HepG2 (cell line): Measurements from ENCODE around the gene RNF40. TPM values are rescaled to one million over a fixed set of nuclear protein-coding genes. Genes with fewer than 3 reads are reported as not detected.
A peak's percentile ranks its signal among the peaks of the same experiment; 100 is the strongest.

Experiments used
- ATAC-seq: fragments of 200-7000 bp; cut with Tn5 transposase; 3 replicates; pipeline ENCODE4 v1.9.1; 2020; ENCODE audit warnings: mild to moderate bottlenecking, moderate library complexity
- BruUV-seq: library from RNA; stranded (reverse); fragments of 400-500 nt; replicated peaks from 2 replicates; lab custom pipeline; 2021; lab: Mats Ljungman, UMichigan
- CTCF ChIA-PET: fragments of 300-600 bp; formaldehyde crosslinking; extraction: SDS; loops from one replicate; lab custom pipeline; 2021; ENCODE audit warnings: low total read pairs, inconsistent platforms, low intra/inter-chr PET ratio; lab: Yijun Ruan, JAX
- POLR2A ChIA-PET: fragments of 350-600 bp; sonication (Branson Sonifier 250); formaldehyde crosslinking; loops from one replicate; lab custom pipeline; 2020; ENCODE audit warnings: antibody characterized with exemption, inconsistent platforms; lab: Yijun Ruan, JAX
- DNase-seq: peaks from one replicate; pipeline ENCODE4 v3.0.0-alpha.2; 2015; ENCODE audit warnings: low spot score
- FAIRE-seq: peaks from 3 replicates; lab custom pipeline; 2011; peaks lifted over from hg19 to GRCh38; lab: Jason Lieb, UNC
- H2AFZ ChIP-seq: one replicate; pipeline ENCODE4 v1.6.1; 2011; ENCODE audit warnings: low read length, inconsistent platforms
- H3K27ac ChIP-seq: fragments of 300-600 bp; 3 replicates; pipeline ENCODE4 v1.8.0; 2011; ENCODE audit warnings: mixed run types, mild to moderate bottlenecking, mixed read lengths, low read length, inconsistent platforms; ENCODE audit not compliant: insufficient read depth; ENCODE audit errors: extremely low read length
- H3K27me3 ChIP-seq, 2 experiments: fragments of 200-600 bp in 1 of 2; 2 replicates in 1 of 2; 3 replicates in 1 of 2; pipeline versions ENCODE4 v1.6.0 to v1.8.0; 2011; ENCODE audit warnings: low read length in 2 of 2, mild to moderate bottlenecking in 2 of 2, moderate library complexity in 2 of 2, inconsistent platforms in 1 of 2; ENCODE audit not compliant: insufficient read depth in 2 of 2, control insufficient read depth in 1 of 2
- H3K36me3 ChIP-seq, 2 experiments: fragments of 200-600 bp in 1 of 2; replicated peaks in 1 of 2; 2 replicates in 1 of 2; 3 replicates in 1 of 2; pipeline versions ENCODE4 v1.5.1 to v1.8.0; 2011; ENCODE audit warnings: low read length in 2 of 2, inconsistent platforms in 1 of 2; ENCODE audit not compliant: insufficient read depth in 2 of 2, control insufficient read depth in 1 of 2
- H3K4me1 ChIP-seq: 2 replicates; pipeline ENCODE4 v1.5.1; 2012; ENCODE audit warnings: low read length, inconsistent platforms; ENCODE audit not compliant: insufficient read depth
- H3K4me2 ChIP-seq: 2 replicates; pipeline ENCODE4 v1.6.0; 2011; ENCODE audit warnings: low read depth, low read length, inconsistent platforms
- H3K4me3 ChIP-seq, 3 experiments: fragments of 200-600 bp in 1 of 3; sonication (generic), shearing (Covaris generic) in 1 of 3; replicated peaks in 1 of 3; 2 replicates each; pipeline ENCODE4 v1.5.1; 2011 to 2016; ENCODE audit warnings: low read length in 3 of 3, inconsistent platforms in 2 of 3, low read depth in 2 of 3, mild to moderate bottlenecking in 2 of 3, control low read depth in 1 of 3, mixed read lengths in 1 of 3; ENCODE audit not compliant: insufficient read depth in 1 of 3
- H3K79me2 ChIP-seq: one replicate; pipeline ENCODE4 v1.6.1; 2011; ENCODE audit warnings: low read length, inconsistent platforms; ENCODE audit not compliant: insufficient read depth
- H3K9ac ChIP-seq: 2 replicates; pipeline ENCODE4 v1.6.0; 2011; ENCODE audit warnings: mild to moderate bottlenecking, low read depth, low read length, inconsistent platforms; ENCODE audit not compliant: insufficient read depth
- H3K9me3 ChIP-seq: 2 replicates; pipeline ENCODE4 v1.5.1; 2012; ENCODE audit warnings: mild to moderate bottlenecking, low read length
- H4K20me1 ChIP-seq: 2 replicates; pipeline ENCODE4 v1.6.0; 2011; ENCODE audit warnings: inconsistent platforms, mild to moderate bottlenecking, low read length, moderate library complexity; ENCODE audit not compliant: insufficient read depth
- AGO2 ChIP-seq: fragments of 200-400 bp; formaldehyde crosslinking; optimal IDR thresholded peaks from 2 replicates; pipeline ENCODE3; 2017; ENCODE audit warnings: mild to moderate bottlenecking, low read depth, low read length, moderate library complexity
- BORCS8-MEF2B ChIP-seq: sonication (generic); formaldehyde crosslinking; IDR thresholded peaks from 2 replicates; pipeline ENCODE4 v1.8.0; 2022; ENCODE audit warnings: mild to moderate bottlenecking, missing genetic modification reagents
- HDAC2 ChIP-seq: sonication (generic); formaldehyde crosslinking; IDR thresholded peaks from 2 replicates; pipeline ENCODE4 v1.4.0; 2020; ENCODE audit warnings: missing genetic modification reagents
- NFATC3 ChIP-seq: sonication (generic); formaldehyde crosslinking; IDR thresholded peaks from 2 replicates; pipeline ENCODE4 v1.5.1; 2020; ENCODE audit warnings: mild to moderate bottlenecking, missing genetic modification reagents
- RARA ChIP-seq: IDR thresholded peaks from 2 replicates; pipeline ENCODE4 v1.6.1; 2016; ENCODE audit warnings: missing genetic modification reagents, missing compliant biosample characterization
- RBM22 ChIP-seq: fragments of 200-400 bp; formaldehyde crosslinking; optimal IDR thresholded peaks from 2 replicates; pipeline ENCODE3; 2017; ENCODE audit warnings: mild to moderate bottlenecking, low read length, moderate library complexity
- RFX3 ChIP-seq: IDR thresholded peaks from 2 replicates; pipeline ENCODE4 v1.6.1; 2016; ENCODE audit warnings: missing biosample characterization, missing genetic modification reagents
- ZFP36L1 ChIP-seq: sonication (generic); formaldehyde crosslinking; IDR thresholded peaks from 2 replicates; pipeline ENCODE4 v1.8.0; 2022; ENCODE audit warnings: mild to moderate bottlenecking, missing genetic modification reagents, moderate library complexity
- ZFX ChIP-seq: sonication (generic); formaldehyde crosslinking; IDR thresholded peaks from 2 replicates; pipeline ENCODE4 v1.4.0; 2020; ENCODE audit warnings: mild to moderate bottlenecking, low read depth, missing genetic modification reagents, moderate library complexity
- ZNF33A ChIP-seq: sonication (generic); formaldehyde crosslinking; IDR thresholded peaks from 2 replicates; pipeline ENCODE4 v1.5.1; 2020; ENCODE audit warnings: missing genetic modification reagents, mild to moderate bottlenecking, moderate library complexity, borderline replicate concordance
- ZNF432 ChIP-seq: sonication (generic); formaldehyde crosslinking; IDR thresholded peaks from 2 replicates; pipeline ENCODE4 v1.5.0; 2020; ENCODE audit warnings: missing genetic modification reagents, mild to moderate bottlenecking, borderline replicate concordance
- ZNF572 ChIP-seq: sonication (generic); formaldehyde crosslinking; IDR thresholded peaks from 2 replicates; pipeline ENCODE4 v1.5.1; 2020; ENCODE audit warnings: mild to moderate bottlenecking, missing genetic modification reagents
- ZNF574 ChIP-seq: sonication (generic); formaldehyde crosslinking; IDR thresholded peaks from 2 replicates; pipeline ENCODE4 v1.4.0; 2020; ENCODE audit warnings: missing genetic modification reagents
- WGBS: methylation state at CpG from one replicate; pipeline ENCODE4 v1.1.6; 2017; ENCODE audit warnings: low lambda C conversion rate; 5-methylcytosine and 5-hydroxymethylcytosine counted together
- in situ Hi-C: cut with HindIII; loops from 2 replicates; pipeline ENCODE4 v1.10.0; 2017; ENCODE audit warnings: low pct_unique_long_range_greater_than_20kb; ENCODE audit not compliant: extremely low pct_ligation_motif_present
- intact Hi-C: fragments of 100-400 bp; cut with micrococcal nuclease; formaldehyde crosslinking; loops from one replicate; pipeline ENCODE4 v1.10.0; 2022; ENCODE audit not compliant: unreplicated experiment
- polyA plus RNA-seq, 8 experiments: library from polyadenylated mRNA; depleted of rRNA in 3 of 8; stranded (reverse) in 7 of 8; unstranded in 1 of 8; fragments of >200 nt; fragmentation: Illumina TruSeq in 4 of 8; extraction: Trizol in 4 of 8; gene quantifications; 2 replicates each; pipeline versions ENCODE4 v1.2.1 to v1.2.3, GENCODE V29; 2011 to 2016; ENCODE audit warnings: low read depth in 4 of 8, missing spikeins in 1 of 8, mixed read lengths in 1 of 8; ENCODE audit not compliant: insufficient read depth in 1 of 8
- total RNA-seq, 5 experiments: library from RNA; depleted of rRNA; stranded (reverse); fragments of >200 nt; fragmentation: Illumina TruSeq; extraction: Trizol; gene quantifications; 2 replicates each; pipeline ENCODE4 v1.2.3, GENCODE V29; 2016; ENCODE audit warnings: low read depth in 1 of 5
- TF ChIP-seq, protein P1 (sequence below): sonication (generic); formaldehyde crosslinking; IDR thresholded peaks from 2 replicates; pipeline ENCODE4 v1.4.0; 2020; ENCODE audit warnings: missing genetic modification reagents
- TF ChIP-seq, protein P2 (sequence below): sonication (generic); formaldehyde crosslinking; IDR thresholded peaks from 2 replicates; pipeline ENCODE4 v1.5.1; 2020; ENCODE audit warnings: mild to moderate bottlenecking, moderate library complexity, missing genetic modification reagents

The RNF40 gene
- total and polyA plus RNA-seq, 2 of the 13 experiments (the other 11 are each of a cell fraction or from before 2014, with no cell fraction given), result 84.0 to 85.6 TPM

DNA sequence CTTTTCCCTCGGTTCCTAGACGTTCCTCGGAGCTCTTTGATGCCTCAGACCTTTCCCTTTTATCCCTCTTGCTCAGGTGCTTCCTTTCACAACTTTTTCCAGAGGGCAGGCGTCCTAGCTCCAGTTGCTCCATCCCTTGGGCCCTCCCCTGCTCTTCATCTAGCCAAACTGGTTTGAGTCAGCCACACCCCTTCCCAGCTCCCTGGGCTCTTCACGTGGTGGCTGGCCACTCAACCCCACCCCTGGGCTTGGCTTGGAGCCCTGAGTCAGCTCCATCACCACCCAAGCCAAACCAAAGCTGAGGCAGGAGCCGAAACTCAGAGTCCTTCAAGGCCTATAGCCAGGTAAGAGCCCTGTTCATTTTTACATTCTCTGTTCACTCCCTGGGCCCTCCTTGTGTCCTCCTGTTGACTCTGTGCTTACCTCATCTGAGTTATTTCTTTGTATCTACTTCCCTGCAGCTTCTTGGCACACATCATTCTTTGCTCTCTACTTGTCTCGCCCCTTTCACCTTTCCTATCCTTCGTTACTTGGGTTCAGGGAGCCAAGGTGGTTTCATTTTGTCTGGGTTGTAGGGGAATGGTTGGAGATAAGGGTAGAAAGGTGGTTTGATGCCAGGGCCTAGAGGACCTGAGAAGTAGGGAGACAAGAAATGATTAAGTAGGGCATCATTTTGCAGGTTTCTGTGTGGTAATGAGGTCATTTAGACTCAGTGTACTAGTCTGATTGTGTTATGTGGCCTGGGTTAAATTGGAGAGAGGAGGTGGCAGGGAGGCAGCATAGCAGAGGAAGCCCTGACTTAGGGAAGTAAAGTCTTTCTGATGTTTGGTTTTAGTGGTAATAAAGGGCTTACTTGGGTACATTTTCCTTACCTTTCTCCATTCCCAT is 21.5 kb upstream of the RNF40 start:
- peak overlapping the region; percentile 0 for H3K27ac ChIP-seq
- no peaks in the 10 kb centered on the region for H3K27me3 ChIP-seq
- CTCF ChIA-PET, result no interaction called here
- ATAC-seq (no peak), FAIRE-seq (peak; percentile 4), DNase-seq (no peak)
- no TSS peak for BruUV-seq
- H3K9me3 ChIP-seq, result no peaks in the 10 kb centered on the region
- POLR2A ChIA-PET, result interaction anchor here (0.7 kb wide), 1 partner anchor 16 kb away, joined by 3 read pairs; no protein-coding TSS in a partner anchor
- no peaks in the 10 kb centered on the region for H4K20me1 ChIP-seq
- WGBS, result 85% methylated on average over 8 of the region's 8 CpGs
- in situ Hi-C loops, result no loop called here
- peaks cover 32 to 41% of the 10 kb centered on the region in 2 experiments for H3K36me3 ChIP-seq
- H2AFZ ChIP-seq, result no peak overlapping the region
- H3K79me2 ChIP-seq, result no peaks in the 10 kb centered on the region
- no peak overlapping the region for H3K4me3 ChIP-seq
- H3K4me1 ChIP-seq, result peaks cover 35% of the 10 kb centered on the region
- H3K9ac ChIP-seq, result no peak overlapping the region
- H3K4me2 ChIP-seq, result no peak overlapping the region
- intact Hi-C loops, result loop anchor here (10.0 kb wide), 1 partner anchor 74 kb away; no protein-coding TSS in a partner anchor
- TF ChIP-seq ZNF574 (CRISPR knock-in tag), result no peak
- TF ChIP-seq ZFX (CRISPR knock-in tag), result no peak
- no peak for TF ChIP-seq ZFP36L1
- TF ChIP-seq, protein P1, sequence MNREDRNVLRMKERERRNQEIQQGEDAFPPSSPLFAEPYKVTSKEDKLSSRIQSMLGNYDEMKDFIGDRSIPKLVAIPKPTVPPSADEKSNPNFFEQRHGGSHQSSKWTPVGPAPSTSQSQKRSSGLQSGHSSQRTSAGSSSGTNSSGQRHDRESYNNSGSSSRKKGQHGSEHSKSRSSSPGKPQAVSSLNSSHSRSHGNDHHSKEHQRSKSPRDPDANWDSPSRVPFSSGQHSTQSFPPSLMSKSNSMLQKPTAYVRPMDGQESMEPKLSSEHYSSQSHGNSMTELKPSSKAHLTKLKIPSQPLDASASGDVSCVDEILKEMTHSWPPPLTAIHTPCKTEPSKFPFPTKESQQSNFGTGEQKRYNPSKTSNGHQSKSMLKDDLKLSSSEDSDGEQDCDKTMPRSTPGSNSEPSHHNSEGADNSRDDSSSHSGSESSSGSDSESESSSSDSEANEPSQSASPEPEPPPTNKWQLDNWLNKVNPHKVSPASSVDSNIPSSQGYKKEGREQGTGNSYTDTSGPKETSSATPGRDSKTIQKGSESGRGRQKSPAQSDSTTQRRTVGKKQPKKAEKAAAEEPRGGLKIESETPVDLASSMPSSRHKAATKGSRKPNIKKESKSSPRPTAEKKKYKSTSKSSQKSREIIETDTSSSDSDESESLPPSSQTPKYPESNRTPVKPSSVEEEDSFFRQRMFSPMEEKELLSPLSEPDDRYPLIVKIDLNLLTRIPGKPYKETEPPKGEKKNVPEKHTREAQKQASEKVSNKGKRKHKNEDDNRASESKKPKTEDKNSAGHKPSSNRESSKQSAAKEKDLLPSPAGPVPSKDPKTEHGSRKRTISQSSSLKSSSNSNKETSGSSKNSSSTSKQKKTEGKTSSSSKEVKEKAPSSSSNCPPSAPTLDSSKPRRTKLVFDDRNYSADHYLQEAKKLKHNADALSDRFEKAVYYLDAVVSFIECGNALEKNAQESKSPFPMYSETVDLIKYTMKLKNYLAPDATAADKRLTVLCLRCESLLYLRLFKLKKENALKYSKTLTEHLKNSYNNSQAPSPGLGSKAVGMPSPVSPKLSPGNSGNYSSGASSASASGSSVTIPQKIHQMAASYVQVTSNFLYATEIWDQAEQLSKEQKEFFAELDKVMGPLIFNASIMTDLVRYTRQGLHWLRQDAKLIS (CRISPR knock-in tag), result no peak
- TF ChIP-seq ZNF33A, result no peak
- no peak for TF ChIP-seq RFX3 (CRISPR knock-in tag)
- TF ChIP-seq BORCS8-MEF2B, result no peak
- no peak for TF ChIP-seq ZNF432 (CRISPR knock-in tag)
- no peak for TF ChIP-seq HDAC2 (CRISPR knock-in tag)
- TF ChIP-seq RARA (CRISPR knock-in tag), result no peak
- no peak for TF ChIP-seq NFATC3 (CRISPR knock-in tag)
- peak; percentile 37 for TF ChIP-seq RBM22
- TF ChIP-seq, protein P2, sequence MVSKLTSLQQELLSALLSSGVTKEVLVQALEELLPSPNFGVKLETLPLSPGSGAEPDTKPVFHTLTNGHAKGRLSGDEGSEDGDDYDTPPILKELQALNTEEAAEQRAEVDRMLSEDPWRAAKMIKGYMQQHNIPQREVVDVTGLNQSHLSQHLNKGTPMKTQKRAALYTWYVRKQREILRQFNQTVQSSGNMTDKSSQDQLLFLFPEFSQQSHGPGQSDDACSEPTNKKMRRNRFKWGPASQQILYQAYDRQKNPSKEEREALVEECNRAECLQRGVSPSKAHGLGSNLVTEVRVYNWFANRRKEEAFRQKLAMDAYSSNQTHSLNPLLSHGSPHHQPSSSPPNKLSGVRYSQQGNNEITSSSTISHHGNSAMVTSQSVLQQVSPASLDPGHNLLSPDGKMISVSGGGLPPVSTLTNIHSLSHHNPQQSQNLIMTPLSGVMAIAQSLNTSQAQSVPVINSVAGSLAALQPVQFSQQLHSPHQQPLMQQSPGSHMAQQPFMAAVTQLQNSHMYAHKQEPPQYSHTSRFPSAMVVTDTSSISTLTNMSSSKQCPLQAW (CRISPR knock-in tag), result 0 out of 2 replicates have a peak, but pooled peaks have one; percentile 26
- peak; percentile 58 for TF ChIP-seq AGO2
- TF ChIP-seq ZNF572 (CRISPR knock-in tag), result no peak
